Occipital lobe (tissue), 2 donors: ENCODE measurements around the gene NKX3-2. TPM values are rescaled to one million over a fixed set of nuclear protein-coding genes. Genes with fewer than 3 reads are reported as not detected.

Source experiments
- DNase-seq: peaks from one replicate; lab custom pipeline; 2025; lab: John Stamatoyannopoulos, UW
- total RNA-seq: library from RNA; depleted of rRNA; stranded (reverse); fragments of >200 nt; gene quantifications from one replicate; pipeline ENCODE4 v1.2.3, GENCODE V29; 2014

NKX3-2 gene
- total RNA-seq, 1 donor from 2014 or later, result not detected

DNA sequence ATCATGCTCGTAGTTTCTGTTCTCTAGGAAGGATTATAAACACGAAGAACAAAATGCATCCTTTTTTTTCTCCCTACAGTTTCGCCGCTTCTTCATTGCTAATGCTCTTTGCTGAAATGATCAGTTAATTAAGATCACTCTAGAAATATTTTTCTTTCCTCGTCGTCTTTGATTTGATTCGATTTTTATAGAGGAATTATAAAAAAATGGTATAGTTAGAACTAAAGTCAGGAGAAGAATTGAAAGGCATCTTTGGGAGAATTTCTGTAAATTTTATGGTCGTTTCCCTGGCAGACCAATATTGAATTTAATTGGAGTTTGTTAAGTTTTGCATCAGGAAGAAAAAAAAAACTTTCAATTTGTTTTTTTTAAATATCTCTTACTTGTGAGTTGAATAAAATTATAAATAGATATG lies 1.1 kb upstream of the NKX3-2 start:
- no peak for DNase-seq

DNA sequence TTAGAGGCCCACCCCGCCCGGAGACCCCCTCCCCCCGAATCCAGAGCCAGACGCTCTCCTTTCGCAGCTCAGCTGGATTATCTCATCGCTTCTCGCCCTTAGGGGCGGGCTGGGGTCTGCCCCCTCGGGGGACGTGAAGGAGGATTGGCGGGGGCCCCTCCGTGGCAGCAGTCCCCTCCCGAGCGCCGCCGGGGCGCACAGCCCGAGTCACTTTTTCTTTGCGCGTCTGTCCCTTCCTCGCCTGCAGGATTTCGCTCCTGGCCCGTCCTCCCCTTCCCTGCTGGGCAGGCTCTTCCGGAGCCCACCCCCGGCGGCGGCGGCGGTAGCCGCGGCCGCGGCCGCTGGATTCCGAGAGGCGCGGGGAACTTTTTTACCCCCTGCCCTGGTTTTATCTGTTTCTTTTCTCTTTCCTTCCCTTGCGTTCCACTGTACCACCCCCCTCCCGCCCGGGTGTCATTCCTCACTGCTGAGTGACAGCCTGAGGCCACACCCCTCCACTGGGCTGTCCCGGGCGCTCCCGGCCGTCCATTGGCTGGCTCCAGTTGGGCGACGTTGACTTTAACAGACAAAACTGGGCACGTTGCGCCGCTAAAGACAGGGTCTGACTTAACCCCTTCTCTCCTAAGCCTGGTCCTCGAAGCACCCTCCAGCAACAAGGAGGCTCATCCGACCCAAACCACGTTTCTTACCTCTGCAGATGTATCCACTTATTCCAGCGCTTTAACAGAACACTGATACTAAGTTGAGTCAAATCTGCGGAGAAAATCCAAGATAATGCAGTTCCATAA lies 492 bp upstream of the NKX3-2 start:
- no peak for DNase-seq

DNA sequence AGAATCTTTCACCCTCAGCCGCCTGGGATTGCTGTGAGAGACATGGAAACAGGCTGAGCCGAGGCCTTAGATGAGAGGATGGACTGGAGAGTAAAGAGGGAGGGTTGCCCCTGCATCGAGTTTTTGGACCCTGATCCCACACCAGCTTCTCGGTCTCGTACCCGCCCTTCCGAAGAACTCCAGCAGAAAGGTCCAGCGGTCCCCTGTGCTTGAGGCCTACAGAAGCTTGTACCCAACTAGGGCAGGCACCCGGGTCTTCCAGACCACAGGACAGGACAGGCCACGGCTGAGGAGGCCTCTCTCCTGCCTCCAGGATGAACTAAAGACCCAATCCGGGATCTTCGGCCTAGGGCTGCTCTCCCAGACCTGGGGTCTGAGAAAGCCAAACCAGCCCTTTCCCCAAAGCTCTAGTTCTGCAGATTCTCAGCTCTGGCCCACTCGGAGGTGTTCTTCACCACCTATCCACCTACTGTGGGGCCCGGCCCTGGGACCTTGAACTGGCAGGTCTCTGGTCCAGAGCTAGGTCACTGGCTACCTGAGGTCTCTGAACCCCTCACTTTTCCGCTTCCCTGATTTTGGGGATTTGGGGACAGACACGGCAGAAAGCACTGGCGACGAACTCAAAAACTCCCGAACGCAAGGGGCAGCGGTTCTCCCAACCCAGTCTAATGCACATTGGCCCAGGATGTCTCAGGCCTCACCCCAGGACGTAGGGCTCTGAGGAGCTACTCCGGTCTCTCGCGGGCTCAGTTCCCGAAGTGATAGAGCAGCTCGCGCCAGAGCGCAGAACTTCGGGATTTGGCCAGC lies 1.1 kb downstream of the NKX3-2 start:
- no peak for DNase-seq

DNA sequence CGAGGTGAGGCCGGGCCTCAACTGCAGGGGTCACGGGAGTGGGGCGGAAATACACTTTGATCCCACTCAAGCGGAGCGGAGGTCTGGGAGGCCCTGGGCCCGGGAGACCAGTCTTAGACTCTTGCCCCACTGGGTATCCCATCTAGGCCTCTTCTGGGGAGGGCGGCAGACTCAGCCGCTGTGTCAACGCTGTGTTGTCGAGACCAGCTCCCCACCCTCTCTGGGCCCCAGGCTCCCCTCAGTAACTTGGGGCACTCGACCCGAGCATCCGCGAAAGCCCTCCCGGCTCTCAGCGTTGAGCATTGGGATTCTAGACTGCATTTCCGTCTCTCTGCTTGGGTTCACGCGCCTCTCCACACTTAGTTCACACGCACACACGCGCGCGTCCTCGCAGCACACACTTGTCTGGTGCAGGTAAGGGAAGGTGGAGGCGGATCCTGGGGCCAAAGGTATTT lies 1.7 kb downstream of the NKX3-2 start:
- no peak for DNase-seq

DNA sequence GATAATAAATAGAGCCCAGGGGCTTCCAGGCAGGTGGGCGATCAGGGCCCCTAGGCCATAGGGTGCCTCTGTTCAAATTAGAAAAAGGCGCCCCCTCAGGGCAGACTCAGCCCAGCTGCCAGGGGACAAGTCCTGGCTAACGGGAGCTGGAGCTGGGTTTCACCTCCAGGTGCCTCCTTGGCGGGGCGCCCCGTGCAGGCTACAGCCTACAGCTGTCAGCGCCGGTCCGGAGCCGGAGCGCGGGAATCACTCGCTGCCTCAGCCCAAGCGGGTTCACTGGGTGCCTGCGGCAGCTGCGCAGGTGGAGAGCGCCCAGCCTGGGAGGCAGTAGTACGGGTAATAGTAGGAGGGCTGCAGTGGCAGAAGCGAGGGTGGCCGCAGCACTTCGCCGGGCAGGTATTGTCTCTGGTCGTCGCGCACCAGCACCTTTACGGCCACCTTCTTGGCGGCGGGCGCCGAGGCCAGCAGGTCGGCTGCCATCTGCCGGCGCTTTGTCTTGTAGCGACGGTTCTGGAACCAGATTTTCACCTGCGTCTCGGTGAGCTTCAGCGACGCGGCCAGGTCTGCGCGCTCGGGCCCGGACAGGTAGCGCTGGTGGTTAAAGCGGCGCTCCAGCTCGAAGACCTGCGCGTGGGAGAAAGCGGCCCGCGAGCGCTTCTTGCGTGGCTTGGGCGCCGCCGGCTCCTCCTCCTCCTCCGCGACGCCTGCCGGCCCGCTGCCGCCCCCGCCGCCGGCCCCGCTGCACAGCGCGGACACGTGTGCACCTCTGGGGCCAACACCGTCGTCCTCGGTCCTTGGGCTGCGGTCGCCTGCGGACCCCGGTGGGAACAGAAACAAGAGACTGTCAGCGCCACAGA lies 2.4 kb downstream of the NKX3-2 start:
- DNase-seq, result no peak

DNA sequence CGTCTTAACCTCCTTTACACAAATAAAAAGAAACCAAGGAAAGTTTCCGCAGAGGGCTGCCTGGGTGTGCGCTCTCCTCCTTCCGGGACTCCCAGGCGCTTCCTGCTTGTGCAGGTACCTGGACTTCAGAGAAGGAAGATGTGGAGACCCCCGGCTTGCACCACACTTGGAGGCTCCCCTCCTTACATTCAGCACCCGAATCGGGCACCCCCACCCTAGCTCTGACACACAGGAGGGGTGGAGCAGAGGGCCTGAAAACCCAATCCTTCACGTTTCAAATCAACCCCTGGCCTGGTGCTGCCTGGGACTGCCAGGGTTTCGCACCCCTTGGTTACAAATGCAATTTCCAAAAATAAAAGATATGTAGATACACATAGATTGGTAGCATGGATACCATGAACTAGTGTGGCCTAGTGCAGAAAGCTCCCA lies 3.1 kb downstream of the NKX3-2 start:
- no peak for DNase-seq

DNA sequence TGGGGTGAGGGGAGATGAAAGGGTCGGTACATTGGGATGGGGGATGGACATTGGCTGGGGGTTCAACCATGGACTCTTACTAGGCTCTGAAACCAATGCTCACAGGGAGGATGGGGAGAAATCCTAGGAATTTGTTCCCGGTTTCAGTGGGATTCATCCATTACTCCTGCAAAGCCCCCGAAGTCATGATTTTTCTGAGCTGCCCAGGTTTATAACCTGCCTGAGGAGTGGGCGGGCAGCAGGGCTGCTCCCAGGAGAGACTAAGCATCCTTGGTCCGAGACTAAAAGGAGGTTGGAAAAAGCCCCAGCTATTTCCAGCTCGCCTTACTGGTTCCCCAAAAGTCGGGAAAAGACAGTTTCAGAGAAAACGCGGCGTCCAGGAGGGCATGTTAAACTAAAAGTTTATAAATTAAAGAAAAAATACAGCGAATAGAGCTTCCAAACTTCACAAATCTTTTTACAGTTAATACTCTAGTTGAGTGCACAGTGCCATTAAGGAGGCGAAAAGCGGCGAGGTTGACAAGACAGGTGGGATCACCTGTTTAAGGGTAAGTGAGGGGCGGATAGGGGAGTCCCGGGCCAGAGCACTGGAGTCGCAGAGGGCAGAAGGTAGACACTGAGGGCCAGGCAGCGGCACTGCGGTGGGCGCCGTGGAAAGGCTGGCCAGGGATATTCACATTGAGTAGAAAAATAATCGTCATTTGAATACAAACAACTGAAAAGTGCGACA lies 3.7 kb downstream of the NKX3-2 start:
- DNase-seq, result no peak

DNA sequence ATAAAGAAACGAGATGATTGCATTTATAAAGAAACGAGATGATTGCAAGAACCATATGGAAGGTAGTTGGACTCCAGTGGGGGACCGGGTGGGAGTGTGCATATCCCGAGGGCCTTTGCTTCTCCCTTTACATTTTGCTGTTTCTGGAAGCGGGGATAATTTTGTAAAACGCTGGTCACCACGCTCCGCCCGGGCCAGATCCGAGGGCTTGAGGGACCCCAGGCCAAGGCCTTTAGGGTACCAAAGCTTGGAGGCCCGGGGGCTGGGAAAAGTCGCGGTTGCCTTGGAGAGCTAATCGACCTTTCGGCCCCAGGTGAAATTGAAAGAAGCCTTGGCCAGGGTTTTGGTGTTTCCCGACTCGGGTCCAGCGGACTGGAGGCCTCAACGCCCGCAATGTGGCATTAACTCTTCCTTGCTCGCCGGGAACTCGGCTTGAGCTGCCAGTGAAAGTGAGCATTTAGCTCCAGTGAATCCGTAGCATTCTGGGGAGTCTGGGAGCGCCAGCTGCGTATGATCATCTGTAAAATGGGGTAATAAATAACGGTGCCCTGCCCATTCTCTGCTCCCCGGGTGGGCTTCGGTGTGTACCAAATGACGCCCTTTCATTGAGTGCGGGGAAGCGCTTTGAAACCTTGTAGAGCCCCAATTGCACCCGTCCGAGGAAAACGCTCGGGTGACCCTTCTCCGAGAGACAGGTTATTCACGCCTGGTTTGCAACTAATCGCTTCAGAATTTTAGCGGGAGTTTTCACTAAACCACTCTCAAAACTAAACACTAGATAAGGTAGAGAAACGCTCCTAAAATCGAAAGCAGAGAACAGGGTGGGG lies 4.5 kb downstream of the NKX3-2 start:
- no peak for DNase-seq

DNA sequence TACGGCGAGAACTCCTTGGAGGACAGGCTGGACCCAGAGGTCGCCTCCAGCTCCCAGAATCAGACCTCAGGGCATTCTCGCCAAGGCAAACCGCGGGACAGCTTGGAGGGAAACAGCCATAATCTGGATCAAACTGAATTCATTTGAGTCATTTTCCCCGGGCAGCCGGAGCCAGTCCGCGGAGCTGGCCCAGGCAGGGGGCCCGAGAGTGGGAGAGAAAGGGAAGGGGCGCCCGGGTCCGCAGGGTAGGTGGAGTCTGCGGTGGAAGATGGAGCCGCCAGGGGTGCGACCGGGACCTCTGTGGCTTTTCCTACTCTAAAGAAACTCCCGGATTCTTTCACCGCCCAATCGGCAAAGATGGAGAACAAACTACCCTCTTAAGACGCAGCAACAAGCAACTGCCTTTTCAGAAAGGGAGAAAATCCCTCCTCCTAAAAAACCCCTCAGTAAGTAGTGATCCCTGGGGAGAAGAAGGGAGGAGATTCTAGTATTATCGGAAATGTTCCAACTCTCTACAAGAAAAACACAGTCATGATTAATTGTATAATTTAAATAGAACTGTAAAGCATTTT lies 5.2 kb downstream of the NKX3-2 start:
- DNase-seq, result no peak

DNA sequence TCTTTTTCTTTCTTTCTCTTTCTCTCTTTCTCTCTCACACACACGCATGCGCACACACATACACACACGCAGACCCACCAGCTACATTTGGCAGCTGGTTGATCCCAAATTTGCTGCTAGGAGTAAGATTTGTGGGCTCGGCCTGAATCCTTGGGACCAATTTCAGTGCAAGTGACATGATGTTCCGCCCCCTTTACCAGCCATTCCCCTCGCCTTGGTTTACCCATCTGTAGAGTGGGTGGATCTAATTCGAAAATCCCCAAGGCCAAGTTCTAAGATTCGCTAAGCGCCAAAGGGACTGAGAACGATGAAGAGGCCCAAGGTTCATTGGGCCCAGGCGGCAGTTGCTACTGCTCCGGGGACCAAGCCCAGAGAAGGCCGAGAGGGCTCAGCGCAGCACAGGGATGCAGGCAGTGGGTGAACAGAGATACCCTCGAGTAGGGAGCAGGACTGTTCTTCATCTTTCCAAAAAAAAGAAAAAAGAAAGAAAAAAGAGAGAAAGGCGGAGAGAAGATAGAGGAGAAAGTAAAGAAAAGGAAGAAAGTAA lies 5.8 kb downstream of the NKX3-2 start:
- no peak for DNase-seq

DNA sequence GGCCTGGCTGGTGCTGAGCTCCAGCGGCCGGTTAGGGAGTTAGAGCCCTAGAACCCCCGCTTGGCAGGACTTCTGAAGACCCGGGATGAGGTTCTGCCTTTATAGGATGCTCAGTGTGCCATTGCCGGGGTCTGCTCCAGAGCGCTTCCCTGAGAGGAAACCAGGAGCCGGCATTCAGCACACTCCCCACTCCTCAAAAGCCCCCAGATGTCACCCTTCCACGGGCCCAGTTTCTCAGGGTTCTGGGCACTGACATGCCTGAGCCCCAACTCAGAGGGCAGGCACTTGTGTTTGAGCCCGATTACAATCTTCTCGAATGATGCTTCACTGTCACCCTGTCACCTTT lies 6.5 kb downstream of the NKX3-2 start:
- DNase-seq, result no peak

DNA sequence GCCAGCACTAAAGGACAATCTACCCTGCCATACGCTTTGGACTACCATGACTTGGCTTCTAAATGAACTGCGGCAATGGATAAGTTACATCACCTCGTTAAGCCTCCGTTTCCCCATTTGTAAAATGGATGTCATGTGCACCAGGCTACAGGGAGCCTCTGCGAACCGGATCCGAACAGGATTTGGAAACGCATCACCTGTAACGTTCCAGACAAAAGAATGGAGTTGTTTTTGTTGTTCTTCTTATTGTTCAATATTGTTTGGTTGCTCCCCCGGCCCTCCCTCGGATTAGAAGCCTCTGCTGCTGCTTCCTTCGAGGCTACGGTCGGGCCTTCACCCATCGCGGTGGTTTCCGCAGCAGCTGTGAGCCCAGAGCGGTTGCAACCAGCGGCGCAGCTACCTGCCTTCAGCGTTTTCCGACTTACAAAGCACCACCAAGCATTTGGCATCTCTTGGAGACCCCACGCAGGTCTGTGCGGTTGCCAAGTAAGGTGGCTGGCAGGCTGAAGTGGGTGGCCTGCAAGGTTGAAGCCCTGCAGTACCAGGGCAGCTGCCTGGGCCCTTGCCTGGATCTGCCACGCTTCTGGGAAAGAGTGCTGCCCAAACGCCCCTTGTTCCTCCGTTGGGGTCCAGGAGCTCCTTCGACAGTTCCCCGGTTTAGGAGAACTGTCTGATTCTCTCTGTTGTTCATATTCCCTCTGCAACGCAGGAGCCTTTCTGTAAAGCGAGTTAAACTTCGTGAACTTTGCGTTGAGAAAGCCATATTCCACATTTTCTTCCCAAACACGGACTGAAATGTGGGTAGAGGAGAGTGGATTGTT lies 7.1 kb downstream of the NKX3-2 start:
- no peak for DNase-seq

DNA sequence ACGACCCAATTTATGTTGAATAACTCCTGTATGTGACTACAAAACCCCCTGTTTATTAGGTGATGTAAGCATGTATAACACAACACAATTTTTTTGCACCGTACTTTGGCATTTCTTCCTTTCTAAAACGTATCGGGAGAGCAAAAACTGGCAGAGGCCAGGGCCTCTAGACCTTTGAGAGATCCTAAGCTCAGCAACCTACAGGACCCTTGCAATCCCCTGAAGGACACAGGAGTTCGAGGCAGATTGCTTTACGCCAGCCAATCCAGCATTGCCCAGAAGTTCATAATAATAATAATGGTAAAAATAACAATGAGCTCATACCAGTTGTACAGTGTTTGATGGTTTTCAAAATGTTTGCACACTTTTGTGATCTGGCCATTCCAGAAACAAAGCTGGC lies 7.7 kb downstream of the NKX3-2 start:
- DNase-seq, result no peak

DNA sequence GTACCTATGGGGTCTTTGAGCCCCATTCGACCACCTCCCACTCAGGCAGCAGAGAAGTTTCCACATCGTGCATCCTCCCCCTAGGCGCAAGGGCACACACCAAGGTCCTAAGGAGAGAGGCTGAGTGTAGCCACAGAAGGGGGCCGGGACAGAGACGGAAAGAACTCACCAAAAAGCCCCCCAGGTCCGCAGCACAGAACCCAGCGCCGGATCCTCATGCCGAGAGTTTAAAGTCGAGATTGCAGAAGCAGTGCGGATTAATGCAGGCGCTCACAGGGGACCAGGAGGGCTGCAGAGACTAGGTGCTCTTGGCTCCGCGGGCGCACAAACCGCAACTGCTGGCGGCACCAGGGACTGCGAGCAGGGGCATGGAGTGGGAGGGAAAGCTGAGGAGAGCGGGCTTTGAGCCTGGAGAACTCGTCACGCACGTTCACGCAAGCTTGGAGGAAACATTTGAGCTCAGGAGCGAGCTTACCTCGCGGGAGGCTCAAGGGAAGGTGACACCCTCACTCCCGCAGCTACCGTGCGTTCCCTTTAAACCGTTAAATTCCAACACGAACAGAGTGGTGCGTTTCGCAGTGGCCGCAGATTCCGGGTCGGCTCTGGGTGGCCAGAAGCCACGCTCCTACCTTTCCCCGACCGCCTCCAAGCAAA lies 8.5 kb downstream of the NKX3-2 start:
- no peak for DNase-seq

DNA sequence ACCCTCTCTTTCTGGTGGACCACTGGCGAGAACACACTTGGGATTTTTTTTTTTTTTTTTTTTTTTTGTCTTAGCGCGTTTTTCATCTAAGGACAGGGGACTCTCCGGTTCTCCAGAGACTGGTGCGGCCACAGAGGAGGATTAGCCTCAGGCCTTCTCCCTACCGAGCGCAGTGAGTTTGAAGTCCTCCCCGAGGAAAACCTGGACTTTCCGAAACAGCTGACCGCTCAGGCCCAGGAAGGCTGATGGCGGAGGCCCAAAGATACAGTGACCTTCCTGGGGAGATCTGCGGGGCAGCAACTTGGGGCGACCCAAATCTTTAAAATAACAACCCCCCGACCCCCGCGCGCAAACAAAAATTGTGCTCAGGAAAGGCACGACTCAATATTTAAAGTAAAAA lies 9.2 kb downstream of the NKX3-2 start:
- DNase-seq, result no peak

DNA sequence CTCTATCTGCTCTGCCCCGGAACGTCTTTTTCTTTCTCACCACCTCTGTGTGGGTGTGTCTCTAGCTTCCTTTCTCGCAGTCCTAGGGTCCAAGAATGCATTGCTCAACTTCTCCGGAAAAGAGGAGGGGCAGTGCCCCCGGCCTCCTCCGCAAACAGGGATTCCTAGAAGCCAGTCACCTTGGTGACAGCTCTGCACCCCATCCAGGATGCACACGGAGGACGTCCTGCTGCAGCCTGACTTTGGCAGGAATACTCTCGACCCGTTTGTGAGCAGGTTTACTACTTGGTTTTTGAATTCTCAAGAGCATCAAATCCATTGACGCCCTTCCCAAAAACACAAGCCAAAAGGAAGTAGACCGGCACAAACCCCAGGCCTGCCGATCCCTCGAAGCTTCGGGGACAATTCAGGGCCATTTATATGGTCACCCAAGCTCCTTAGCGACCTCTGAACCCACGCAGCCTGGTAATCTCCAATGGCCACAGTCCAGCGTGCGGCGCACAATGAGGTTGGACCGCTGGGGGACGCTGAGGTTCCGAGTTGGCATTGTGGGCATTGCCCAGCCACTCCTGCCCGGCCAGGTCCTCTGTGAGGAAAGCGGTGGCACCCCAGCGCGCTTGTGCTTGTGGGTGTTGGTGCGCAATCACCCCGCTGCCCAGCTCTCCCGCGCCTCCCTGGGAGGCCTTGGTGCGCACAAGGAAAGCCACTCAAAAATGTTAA lies 9.8 kb downstream of the NKX3-2 start:
- no peak for DNase-seq

DNA sequence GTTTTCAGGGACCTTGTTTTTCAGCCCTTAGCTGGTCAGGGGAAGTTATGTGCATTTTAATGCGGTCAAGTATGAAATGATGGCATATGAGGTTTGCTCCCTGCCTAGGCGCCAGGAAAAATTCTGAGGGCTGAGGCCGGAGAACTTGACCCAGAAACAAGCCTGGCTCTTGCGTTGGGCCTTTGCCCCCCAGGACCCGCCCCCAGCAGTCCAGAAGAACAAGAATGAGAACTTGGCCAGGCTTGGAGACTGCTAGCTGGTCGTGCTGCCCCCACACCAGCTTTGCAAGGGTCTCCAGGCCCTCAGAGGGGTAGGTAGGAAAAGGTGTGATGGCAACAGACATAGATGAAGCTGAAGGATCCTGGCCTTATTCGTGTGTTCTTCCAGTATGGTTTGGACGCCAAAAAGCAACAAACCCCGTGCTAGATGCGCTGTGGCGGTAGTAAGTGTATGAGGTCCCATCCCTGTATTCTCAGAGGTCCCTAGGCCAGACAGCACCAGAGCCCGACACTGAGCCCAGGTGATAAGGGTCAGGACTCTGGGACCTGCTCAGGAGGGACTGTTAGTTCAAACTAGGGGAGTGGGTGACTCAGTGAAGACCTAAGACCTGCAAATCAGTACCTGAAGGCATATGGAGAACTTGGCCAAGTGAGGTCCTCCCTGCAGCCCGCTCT lies 10.5 kb downstream of the NKX3-2 start:
- DNase-seq, result no peak
